GM12878 (cell line): ENCODE measurements around the gene FCER1G. TPM values are rescaled to one million over a fixed set of nuclear protein-coding genes. Genes with fewer than 3 reads are reported as not detected.

Source experiments
- ATF7 ChIP-seq: fragments of 450-650 bp; IDR thresholded peaks from 2 replicates; pipeline ENCODE4 v1.6.1; 2016; ENCODE audit warnings: low read depth, mild to moderate bottlenecking
- CREB1 ChIP-seq: IDR thresholded peaks from 2 replicates; pipeline ENCODE4 v1.6.1; 2012; ENCODE audit warnings: low read depth, mild to moderate bottlenecking, inconsistent platforms
- EGR1 ChIP-seq, 2 experiments: IDR thresholded peaks; 1 replicate in 1 of 2; 2 replicates in 1 of 2; pipeline ENCODE4 v1.6.1; 2011 to 2012; ENCODE audit warnings: low read depth in 2 of 2, low read length in 2 of 2, borderline replicate concordance in 1 of 2, mild to moderate bottlenecking in 1 of 2, moderate library complexity in 1 of 2
- KDM1A ChIP-seq: fragments of 200-600 bp; sonication (generic); IDR thresholded peaks from 2 replicates; pipeline ENCODE4 v1.6.1; 2016; ENCODE audit warnings: borderline replicate concordance
- SPI1 ChIP-seq: IDR thresholded peaks from 2 replicates; pipeline ENCODE4 v1.6.1; 2011; ENCODE audit warnings: low read depth, mild to moderate bottlenecking, low read length, moderate library complexity, borderline replicate concordance; ENCODE audit not compliant: insufficient read depth
- SUZ12 ChIP-seq: fragments of 200-600 bp; sonication (generic); IDR thresholded peaks from one replicate; pipeline ENCODE4 v1.6.1; 2018; ENCODE audit warnings: antibody characterized with exemption, mild to moderate bottlenecking; ENCODE audit not compliant: unreplicated experiment
- polyA plus RNA-seq, 11 experiments: library from polyadenylated mRNA; depleted of rRNA in 4 of 11; unstranded in 6 of 11; stranded (reverse) in 5 of 11; fragments of >200 nt; fragmentation: Nextera tagmentation in 4 of 11; fragmentation: Illumina TruSeq in 1 of 11; extraction: Ambion mirVana in 4 of 11; extraction: Trizol in 1 of 11; gene quantifications; 1 replicate in 1 of 11; 2 replicates in 10 of 11; pipeline versions ENCODE4 v1.2.1 to v1.2.3, GENCODE V29; 2011 to 2016; ENCODE audit warnings: inconsistent platforms in 2 of 11, missing spikeins in 2 of 11, low read depth in 1 of 11
- total RNA-seq, 4 experiments: library from RNA; depleted of rRNA in 3 of 4; stranded (reverse); fragments of >200 nt in 3 of 4; fragmentation: Illumina TruSeq in 1 of 4; extraction: Trizol in 1 of 4; gene quantifications; 2 replicates each; pipeline versions ENCODE4 v1.2.1 to v1.2.3, GENCODE V29; 2013 to 2021
- TF ChIP-seq, protein P1 (sequence below): IDR thresholded peaks from 2 replicates; pipeline ENCODE4 v1.6.1; 2011; ENCODE audit warnings: mild to moderate bottlenecking, low read depth, low read length, moderate library complexity; ENCODE audit not compliant: insufficient replicate concordance
- TF ChIP-seq, protein P2 (sequence below): fragments of 450-650 bp; IDR thresholded peaks from 2 replicates; pipeline ENCODE4 v1.6.1; 2018; ENCODE audit warnings: mild to moderate bottlenecking, low read depth, moderate library complexity; ENCODE audit not compliant: partially characterized antibody
- TF ChIP-seq, protein P3 (sequence below): fragments of 150-350 bp; IDR thresholded peaks from 2 replicates; pipeline ENCODE4 v1.6.1; 2016; ENCODE audit warnings: low read depth, low read length
- TF ChIP-seq, protein P4 (sequence below): IDR thresholded peaks from 2 replicates; pipeline ENCODE4 v1.6.1; 2011; ENCODE audit warnings: low read depth, low read length, improper control_type of control experiment, borderline replicate concordance
- TF ChIP-seq, protein P5 (sequence below): fragments of 450-650 bp; IDR thresholded peaks from 2 replicates; pipeline ENCODE4 v1.6.1; 2017; ENCODE audit warnings: mild to moderate bottlenecking, moderate library complexity
- TF ChIP-seq, protein P6 (sequence below): fragments of 150-350 bp; IDR thresholded peaks from 2 replicates; pipeline ENCODE4 v1.6.1; 2014; ENCODE audit warnings: mild to moderate bottlenecking, low read depth, low read length

The FCER1G gene
- total and polyA plus RNA-seq, 10 of the 15 experiments (the other 5 are each of a cell fraction or from before 2014, with no cell fraction given) = 0.40 to 1.9 (median 0.89) TPM

DNA sequence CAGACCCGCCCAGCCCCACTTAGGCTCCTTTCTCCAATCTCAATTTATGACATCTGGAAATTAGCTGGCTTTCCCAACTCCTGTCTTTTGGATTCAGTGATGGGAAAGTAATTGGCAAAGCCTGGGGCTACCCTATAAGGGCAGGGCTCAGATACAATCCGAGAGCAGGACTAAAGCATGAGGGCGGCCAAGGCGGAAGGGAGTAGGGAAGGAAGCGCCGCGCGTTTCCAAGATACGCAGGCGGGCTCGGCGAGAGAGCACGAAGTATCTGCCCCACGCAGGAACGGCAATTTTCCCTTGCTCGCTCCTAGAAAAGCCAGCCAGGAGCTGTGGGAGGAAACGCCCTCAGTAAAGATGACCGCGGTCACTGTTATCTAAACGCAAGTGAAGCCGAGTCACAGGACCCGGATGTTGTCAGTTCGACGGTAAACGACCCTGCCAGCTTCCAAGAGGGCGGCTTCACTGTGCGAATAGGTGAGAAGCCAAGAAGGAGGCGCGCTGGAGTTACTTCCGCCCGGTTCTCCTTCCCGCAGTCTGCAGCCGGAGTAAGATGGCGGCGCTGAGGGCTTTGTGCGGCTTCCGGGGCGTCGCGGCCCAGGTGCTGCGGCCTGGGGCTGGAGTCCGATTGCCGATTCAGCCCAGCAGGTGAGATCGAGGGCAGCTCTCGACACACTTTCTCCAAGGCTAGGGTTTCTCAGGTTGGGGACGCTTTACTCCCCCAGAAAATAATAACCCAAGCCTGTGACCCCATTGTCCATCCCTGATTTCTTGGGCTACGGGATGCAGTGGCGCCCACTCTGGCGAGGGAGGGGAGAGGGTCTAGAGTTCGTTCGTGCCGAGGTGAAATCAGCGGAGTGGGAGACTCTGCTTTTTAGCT lies 13.0 kb upstream of the FCER1G start, which contains the start of gene NDUFS2 (continued):
- no peak for TF ChIP-seq KDM1A
- TF ChIP-seq EGR1 (IDR thresholded peaks at IDR 0.05; ENCODE audit: borderline replicate concordance in 1 of 2, low read depth in 2 of 2, low read length in 2 of 2) = no peak
- TF ChIP-seq SUZ12 = no peak
- TF ChIP-seq, protein P1, sequence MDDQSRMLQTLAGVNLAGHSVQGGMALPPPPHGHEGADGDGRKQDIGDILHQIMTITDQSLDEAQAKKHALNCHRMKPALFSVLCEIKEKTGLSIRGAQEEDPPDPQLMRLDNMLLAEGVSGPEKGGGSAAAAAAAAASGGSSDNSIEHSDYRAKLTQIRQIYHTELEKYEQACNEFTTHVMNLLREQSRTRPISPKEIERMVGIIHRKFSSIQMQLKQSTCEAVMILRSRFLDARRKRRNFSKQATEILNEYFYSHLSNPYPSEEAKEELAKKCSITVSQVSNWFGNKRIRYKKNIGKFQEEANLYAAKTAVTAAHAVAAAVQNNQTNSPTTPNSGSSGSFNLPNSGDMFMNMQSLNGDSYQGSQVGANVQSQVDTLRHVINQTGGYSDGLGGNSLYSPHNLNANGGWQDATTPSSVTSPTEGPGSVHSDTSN = no peak
- TF ChIP-seq, protein P2, sequence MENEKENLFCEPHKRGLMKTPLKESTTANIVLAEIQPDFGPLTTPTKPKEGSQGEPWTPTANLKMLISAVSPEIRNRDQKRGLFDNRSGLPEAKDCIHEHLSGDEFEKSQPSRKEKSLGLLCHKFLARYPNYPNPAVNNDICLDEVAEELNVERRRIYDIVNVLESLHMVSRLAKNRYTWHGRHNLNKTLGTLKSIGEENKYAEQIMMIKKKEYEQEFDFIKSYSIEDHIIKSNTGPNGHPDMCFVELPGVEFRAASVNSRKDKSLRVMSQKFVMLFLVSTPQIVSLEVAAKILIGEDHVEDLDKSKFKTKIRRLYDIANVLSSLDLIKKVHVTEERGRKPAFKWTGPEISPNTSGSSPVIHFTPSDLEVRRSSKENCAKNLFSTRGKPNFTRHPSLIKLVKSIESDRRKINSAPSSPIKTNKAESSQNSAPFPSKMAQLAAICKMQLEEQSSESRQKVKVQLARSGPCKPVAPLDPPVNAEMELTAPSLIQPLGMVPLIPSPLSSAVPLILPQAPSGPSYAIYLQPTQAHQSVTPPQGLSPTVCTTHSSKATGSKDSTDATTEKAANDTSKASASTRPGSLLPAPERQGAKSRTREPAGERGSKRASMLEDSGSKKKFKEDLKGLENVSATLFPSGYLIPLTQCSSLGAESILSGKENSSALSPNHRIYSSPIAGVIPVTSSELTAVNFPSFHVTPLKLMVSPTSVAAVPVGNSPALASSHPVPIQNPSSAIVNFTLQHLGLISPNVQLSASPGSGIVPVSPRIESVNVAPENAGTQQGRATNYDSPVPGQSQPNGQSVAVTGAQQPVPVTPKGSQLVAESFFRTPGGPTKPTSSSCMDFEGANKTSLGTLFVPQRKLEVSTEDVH = peak; percentile 83
- TF ChIP-seq, protein P3, sequence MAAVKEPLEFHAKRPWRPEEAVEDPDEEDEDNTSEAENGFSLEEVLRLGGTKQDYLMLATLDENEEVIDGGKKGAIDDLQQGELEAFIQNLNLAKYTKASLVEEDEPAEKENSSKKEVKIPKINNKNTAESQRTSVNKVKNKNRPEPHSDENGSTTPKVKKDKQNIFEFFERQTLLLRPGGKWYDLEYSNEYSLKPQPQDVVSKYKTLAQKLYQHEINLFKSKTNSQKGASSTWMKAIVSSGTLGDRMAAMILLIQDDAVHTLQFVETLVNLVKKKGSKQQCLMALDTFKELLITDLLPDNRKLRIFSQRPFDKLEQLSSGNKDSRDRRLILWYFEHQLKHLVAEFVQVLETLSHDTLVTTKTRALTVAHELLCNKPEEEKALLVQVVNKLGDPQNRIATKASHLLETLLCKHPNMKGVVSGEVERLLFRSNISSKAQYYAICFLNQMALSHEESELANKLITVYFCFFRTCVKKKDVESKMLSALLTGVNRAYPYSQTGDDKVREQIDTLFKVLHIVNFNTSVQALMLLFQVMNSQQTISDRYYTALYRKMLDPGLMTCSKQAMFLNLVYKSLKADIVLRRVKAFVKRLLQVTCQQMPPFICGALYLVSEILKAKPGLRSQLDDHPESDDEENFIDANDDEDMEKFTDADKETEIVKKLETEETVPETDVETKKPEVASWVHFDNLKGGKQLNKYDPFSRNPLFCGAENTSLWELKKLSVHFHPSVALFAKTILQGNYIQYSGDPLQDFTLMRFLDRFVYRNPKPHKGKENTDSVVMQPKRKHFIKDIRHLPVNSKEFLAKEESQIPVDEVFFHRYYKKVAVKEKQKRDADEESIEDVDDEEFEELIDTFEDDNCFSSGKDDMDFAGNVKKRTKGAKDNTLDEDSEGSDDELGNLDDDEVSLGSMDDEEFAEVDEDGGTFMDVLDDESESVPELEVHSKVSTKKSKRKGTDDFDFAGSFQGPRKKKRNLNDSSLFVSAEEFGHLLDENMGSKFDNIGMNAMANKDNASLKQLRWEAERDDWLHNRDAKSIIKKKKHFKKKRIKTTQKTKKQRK = no peak
- TF ChIP-seq, protein P4, sequence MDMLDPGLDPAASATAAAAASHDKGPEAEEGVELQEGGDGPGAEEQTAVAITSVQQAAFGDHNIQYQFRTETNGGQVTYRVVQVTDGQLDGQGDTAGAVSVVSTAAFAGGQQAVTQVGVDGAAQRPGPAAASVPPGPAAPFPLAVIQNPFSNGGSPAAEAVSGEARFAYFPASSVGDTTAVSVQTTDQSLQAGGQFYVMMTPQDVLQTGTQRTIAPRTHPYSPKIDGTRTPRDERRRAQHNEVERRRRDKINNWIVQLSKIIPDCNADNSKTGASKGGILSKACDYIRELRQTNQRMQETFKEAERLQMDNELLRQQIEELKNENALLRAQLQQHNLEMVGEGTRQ = no peak; the same call in 1 of the 2 replicates
- TF ChIP-seq SPI1 = 0 out of 2 replicates have a peak, but pooled peaks have one; percentile 5
- TF ChIP-seq ATF7 = peak; percentile 48; the same call in 1 of the 2 replicates
- peak; percentile 96 for TF ChIP-seq CREB1
- TF ChIP-seq, protein P5, sequence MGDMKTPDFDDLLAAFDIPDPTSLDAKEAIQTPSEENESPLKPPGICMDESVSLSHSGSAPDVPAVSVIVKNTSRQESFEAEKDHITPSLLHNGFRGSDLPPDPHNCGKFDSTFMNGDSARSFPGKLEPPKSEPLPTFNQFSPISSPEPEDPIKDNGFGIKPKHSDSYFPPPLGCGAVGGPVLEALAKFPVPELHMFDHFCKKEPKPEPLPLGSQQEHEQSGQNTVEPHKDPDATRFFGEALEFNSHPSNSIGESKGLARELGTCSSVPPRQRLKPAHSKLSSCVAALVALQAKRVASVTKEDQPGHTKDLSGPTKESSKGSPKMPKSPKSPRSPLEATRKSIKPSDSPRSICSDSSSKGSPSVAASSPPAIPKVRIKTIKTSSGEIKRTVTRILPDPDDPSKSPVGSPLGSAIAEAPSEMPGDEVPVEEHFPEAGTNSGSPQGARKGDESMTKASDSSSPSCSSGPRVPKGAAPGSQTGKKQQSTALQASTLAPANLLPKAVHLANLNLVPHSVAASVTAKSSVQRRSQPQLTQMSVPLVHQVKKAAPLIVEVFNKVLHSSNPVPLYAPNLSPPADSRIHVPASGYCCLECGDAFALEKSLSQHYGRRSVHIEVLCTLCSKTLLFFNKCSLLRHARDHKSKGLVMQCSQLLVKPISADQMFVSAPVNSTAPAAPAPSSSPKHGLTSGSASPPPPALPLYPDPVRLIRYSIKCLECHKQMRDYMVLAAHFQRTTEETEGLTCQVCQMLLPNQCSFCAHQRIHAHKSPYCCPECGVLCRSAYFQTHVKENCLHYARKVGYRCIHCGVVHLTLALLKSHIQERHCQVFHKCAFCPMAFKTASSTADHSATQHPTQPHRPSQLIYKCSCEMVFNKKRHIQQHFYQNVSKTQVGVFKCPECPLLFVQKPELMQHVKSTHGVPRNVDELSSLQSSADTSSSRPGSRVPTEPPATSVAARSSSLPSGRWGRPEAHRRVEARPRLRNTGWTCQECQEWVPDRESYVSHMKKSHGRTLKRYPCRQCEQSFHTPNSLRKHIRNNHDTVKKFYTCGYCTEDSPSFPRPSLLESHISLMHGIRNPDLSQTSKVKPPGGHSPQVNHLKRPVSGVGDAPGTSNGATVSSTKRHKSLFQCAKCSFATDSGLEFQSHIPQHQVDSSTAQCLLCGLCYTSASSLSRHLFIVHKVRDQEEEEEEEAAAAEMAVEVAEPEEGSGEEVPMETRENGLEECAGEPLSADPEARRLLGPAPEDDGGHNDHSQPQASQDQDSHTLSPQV = no peak
- TF ChIP-seq, protein P6, sequence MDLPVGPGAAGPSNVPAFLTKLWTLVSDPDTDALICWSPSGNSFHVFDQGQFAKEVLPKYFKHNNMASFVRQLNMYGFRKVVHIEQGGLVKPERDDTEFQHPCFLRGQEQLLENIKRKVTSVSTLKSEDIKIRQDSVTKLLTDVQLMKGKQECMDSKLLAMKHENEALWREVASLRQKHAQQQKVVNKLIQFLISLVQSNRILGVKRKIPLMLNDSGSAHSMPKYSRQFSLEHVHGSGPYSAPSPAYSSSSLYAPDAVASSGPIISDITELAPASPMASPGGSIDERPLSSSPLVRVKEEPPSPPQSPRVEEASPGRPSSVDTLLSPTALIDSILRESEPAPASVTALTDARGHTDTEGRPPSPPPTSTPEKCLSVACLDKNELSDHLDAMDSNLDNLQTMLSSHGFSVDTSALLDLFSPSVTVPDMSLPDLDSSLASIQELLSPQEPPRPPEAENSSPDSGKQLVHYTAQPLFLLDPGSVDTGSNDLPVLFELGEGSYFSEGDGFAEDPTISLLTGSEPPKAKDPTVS = no peak
